ENCODE data around the gene CER1. TPM values are rescaled to one million over a fixed set of nuclear protein-coding genes. Genes with fewer than 3 reads are reported as not detected.

CER1 gene
- total and polyA plus RNA-seq, 3 donors from 2014 or later: 0.25 to 0.47 TPM; not detected in 1

DNA sequence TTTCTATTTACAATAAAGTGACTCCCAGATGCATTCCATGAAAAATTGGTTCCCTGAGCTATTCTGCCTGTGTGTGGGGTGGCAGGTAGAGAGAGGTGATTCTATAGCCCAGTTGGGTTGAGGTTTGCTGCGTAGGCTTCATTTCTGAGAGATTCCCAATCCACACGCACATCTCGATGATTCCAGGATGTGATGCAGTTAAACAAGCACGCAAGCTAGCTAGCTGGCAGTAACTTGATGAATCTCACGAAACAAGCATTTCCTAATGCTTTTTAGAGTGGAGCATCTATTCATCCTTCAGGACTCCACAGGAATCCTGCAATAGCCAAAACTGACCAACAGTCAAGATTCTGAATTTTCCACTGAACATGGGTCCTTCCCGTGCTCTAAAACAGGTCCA, 43.8 kb upstream of the CER1 start:
- no peak for DNase-seq
- H3K9me3 ChIP-seq: no peaks in the 10 kb centered on the region
- intact Hi-C loops (cut with DNase I; ENCODE audit: low total_unique reads): no loop called here
- no peaks in the 10 kb centered on the region for H3K27me3 ChIP-seq
- H3K27ac ChIP-seq: no peak overlapping the region
- WGBS, 2 donors: 92 to 95% methylated on average over 6 of the region's 6 CpGs
- H3K4me3 ChIP-seq: no peak overlapping the region
- TF ChIP-seq POLR2A (IDR thresholded peaks at IDR 0.05): no peak
- TF ChIP-seq, protein P1, sequence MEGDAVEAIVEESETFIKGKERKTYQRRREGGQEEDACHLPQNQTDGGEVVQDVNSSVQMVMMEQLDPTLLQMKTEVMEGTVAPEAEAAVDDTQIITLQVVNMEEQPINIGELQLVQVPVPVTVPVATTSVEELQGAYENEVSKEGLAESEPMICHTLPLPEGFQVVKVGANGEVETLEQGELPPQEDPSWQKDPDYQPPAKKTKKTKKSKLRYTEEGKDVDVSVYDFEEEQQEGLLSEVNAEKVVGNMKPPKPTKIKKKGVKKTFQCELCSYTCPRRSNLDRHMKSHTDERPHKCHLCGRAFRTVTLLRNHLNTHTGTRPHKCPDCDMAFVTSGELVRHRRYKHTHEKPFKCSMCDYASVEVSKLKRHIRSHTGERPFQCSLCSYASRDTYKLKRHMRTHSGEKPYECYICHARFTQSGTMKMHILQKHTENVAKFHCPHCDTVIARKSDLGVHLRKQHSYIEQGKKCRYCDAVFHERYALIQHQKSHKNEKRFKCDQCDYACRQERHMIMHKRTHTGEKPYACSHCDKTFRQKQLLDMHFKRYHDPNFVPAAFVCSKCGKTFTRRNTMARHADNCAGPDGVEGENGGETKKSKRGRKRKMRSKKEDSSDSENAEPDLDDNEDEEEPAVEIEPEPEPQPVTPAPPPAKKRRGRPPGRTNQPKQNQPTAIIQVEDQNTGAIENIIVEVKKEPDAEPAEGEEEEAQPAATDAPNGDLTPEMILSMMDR (IDR thresholded peaks at IDR 0.05): no peak
- no peaks in the 10 kb centered on the region for H3K4me1 ChIP-seq
- H3K36me3 ChIP-seq (ENCODE audit: low read depth, missing control alignments): no peaks in the 10 kb centered on the region

DNA sequence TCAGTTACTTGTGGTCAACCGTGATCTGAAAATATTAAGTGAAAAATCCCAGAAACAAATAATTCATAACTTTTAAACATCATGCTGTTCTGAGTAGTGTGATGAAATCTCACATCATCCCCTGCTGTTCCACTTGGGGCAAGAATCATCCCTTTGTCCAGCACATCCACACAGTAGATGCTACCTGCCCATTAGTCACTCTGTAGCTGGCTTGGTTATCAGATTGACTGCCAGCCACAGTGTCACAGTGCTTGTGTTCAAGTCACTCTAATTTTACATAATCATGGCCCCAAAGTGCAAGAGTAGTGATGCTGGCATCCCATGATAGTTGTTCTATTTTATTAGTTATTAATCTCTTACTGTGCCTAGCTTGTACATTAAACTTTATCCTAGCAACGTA, 39.1 kb upstream of the CER1 start:
- no peak for DNase-seq

DNA sequence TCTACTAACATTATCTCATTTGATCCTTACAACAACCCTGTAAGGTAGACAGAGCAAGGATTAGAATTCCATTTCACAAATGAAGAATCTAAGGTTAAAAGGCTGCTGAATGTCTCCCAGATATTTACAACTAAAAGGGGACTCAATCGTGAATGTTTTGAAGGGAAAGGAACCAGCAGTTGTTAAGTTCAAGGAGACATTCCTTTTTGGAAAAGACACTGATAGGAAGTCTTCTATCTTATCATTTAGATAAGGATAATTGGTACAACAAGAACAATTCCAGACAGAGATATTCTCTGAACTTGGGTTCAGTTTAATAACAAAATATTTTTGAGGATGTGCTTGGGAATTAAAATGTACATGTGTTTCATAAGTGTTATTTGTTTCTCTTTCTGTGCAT, 37.5 kb upstream of the CER1 start:
- Histone ChIP-seq H3K27ac (no peak overlapping the region), H3K4me1 (no peaks in the 10 kb centered on the region), H3K27me3 (no peaks in the 10 kb centered on the region), H3K4me3 (no peak overlapping the region), H3K9me3 (no peaks in the 10 kb centered on the region), H3K36me3 (ENCODE audit: low read depth, missing control alignments) (no peaks in the 10 kb centered on the region)
- DNase-seq: no peak
- TF ChIP-seq POLR2A (IDR thresholded peaks at IDR 0.05): no peak
- intact Hi-C loops (cut with DNase I; ENCODE audit: low total_unique reads): no loop called here
- 0% methylated on average over 1 of the region's 1 CpG for WGBS, 2 donors

More for the DNA sequence above, 39.1 kb upstream of the CER1 start:
- no peaks in the 10 kb centered on the region for H3K36me3 ChIP-seq (ENCODE audit: low read depth, missing control alignments)
- H3K4me3 ChIP-seq: no peak overlapping the region
- TF ChIP-seq, protein P1 (IDR thresholded peaks at IDR 0.05): no peak
- no peak for TF ChIP-seq POLR2A (IDR thresholded peaks at IDR 0.05)
- no peaks in the 10 kb centered on the region for H3K27me3 ChIP-seq
- no peaks in the 10 kb centered on the region for H3K4me1 ChIP-seq
- no peak overlapping the region for H3K27ac ChIP-seq
- no peaks in the 10 kb centered on the region for H3K9me3 ChIP-seq
- intact Hi-C loops (cut with DNase I; ENCODE audit: low total_unique reads): no loop called here
- 80 to 89% methylated on average over 2 of the region's 2 CpGs for WGBS, 2 donors

DNA sequence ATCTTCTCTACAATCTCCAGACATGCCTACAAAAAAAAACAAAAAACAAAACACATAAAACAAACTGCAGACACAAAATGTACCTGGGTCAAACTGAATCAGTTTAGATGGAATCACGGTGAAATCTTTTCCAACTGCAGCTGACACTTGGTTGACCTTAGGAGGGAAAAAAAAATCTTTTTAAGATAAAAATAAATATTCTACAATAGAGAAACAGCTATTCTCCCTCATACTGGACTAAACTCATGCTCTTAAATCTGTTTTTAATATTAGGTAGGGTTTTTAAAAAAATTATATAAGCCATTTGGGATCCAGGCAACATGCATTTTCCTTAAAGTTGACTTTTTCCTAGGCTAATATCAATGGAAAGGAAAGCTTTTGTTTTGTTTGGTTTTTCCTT, 33.8 kb upstream of the CER1 start:
- TF ChIP-seq, protein P1 (IDR thresholded peaks at IDR 0.05): no peak
- TF ChIP-seq POLR2A (IDR thresholded peaks at IDR 0.05): no peak
- H3K36me3 ChIP-seq (ENCODE audit: low read depth, missing control alignments): no peaks in the 10 kb centered on the region

DNA sequence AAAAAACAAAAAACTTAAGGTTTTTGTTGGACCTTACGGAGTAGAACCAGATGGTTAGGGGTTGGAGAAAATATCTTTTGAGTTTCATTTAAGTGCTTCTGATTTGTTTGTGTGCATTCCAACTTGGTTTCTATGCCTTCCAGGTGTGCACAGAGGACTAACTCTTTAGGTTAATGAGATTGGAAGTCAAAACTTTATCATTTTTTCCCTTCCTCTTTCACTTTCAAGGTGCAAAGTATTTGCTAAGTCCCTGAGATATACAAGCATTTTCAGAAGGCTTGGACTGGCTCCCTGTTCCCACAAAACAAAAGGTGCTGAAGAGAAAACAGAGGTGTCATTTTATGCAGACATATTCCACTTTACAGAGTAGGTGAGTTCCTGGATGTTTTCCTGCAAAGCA, 30.3 kb upstream of the CER1 start:
- H3K36me3 ChIP-seq (ENCODE audit: low read depth, missing control alignments): no peaks in the 10 kb centered on the region
- TF ChIP-seq, protein P1 (IDR thresholded peaks at IDR 0.05): no peak
- no peak for TF ChIP-seq POLR2A (IDR thresholded peaks at IDR 0.05)
- DNase-seq: no peak
- H3K9me3 ChIP-seq: no peaks in the 10 kb centered on the region
- H3K4me1 ChIP-seq: no peaks in the 10 kb centered on the region
- no peak overlapping the region for H3K4me3 ChIP-seq
- WGBS, 2 donors: 94 to 98% methylated on average over 1 of the region's 1 CpG
- intact Hi-C loops (cut with DNase I; ENCODE audit: low total_unique reads): no loop called here
- no peak overlapping the region for H3K27ac ChIP-seq
- no peaks in the 10 kb centered on the region for H3K27me3 ChIP-seq

More for the DNA sequence above, 33.8 kb upstream of the CER1 start:
- DNase-seq: no peak
- H3K9me3 ChIP-seq: no peaks in the 10 kb centered on the region
- no peaks in the 10 kb centered on the region for H3K27me3 ChIP-seq
- no peak overlapping the region for H3K27ac ChIP-seq
- no peaks in the 10 kb centered on the region for H3K4me1 ChIP-seq
- H3K4me3 ChIP-seq: no peak overlapping the region
- intact Hi-C loops (cut with DNase I; ENCODE audit: low total_unique reads): no loop called here
- 54 to 69% methylated on average over 1 of the region's 1 CpG for WGBS, 2 donors

All from testis (tissue), 3 donors.